IMR-90 (cell line): Measurements from ENCODE around the gene NPW. TPM values are rescaled to one million over a fixed set of nuclear protein-coding genes. Genes with fewer than 3 reads are reported as not detected.

Experiments
- ATAC-seq: fragments of 200-7000 bp; cut with Tn5 transposase; 2 replicates; pipeline ENCODE4 v1.9.1; 2020; ENCODE audit warnings: low read depth, mild to moderate bottlenecking, moderate library complexity
- BruUV-seq: library from RNA; stranded (reverse); fragments of 400-500 nt; replicated peaks from 2 replicates; lab custom pipeline; 2021; lab: Mats Ljungman, UMichigan
- CTCF ChIA-PET: fragments of 300-600 bp; formaldehyde crosslinking; extraction: SDS; loops from one replicate; lab custom pipeline; 2021; ENCODE audit warnings: antibody characterized with exemption; lab: Yijun Ruan, JAX
- POLR2A ChIA-PET: fragments of 300-600 bp; sonication (Branson Sonifier 250); formaldehyde crosslinking; loops from one replicate; lab custom pipeline; 2022; ENCODE audit warnings: antibody characterized with exemption; ENCODE audit not compliant: unreplicated experiment; lab: Charles Lee
- DNase-seq: peaks from one replicate; pipeline ENCODE4 v3.0.0; 2013
- H2AFZ ChIP-seq: replicated peaks from 2 replicates; pipeline ENCODE3; 2013; ENCODE audit warnings: low read length, mild to moderate bottlenecking; ENCODE audit not compliant: poor library complexity
- H2AK5ac ChIP-seq: 2 replicates; pipeline ENCODE4 v1.6.1; 2013; ENCODE audit warnings: low read depth, low read length, inconsistent platforms
- H2AK9ac ChIP-seq: replicated peaks from 2 replicates; pipeline ENCODE3; 2013; ENCODE audit warnings: mild to moderate bottlenecking, low read depth, low read length, moderate library complexity; ENCODE audit not compliant: poor library complexity
- H2BK120ac ChIP-seq: 2 replicates; pipeline ENCODE4 v1.6.1; 2013; ENCODE audit warnings: low read depth, low read length, inconsistent platforms
- H2BK15ac ChIP-seq: 3 replicates; pipeline ENCODE4 v1.6.1; 2013; ENCODE audit warnings: low read depth, low read length, inconsistent platforms
- H2BK20ac ChIP-seq: 2 replicates; pipeline ENCODE4 v1.6.1; 2013; ENCODE audit warnings: low read depth, mild to moderate bottlenecking, inconsistent platforms, low read length, moderate library complexity
- H2BK5ac ChIP-seq: 2 replicates; pipeline ENCODE4 v1.6.1; 2013; ENCODE audit warnings: mild to moderate bottlenecking, low read depth, low read length, inconsistent platforms; ENCODE audit not compliant: poor library complexity, severe bottlenecking
- H3K14ac ChIP-seq: replicated peaks from 2 replicates; pipeline ENCODE4 v1.6.1; 2013; ENCODE audit warnings: low read depth, low read length, inconsistent platforms
- H3K18ac ChIP-seq: 2 replicates; pipeline ENCODE4 v1.6.1; 2013; ENCODE audit warnings: low read depth, low read length, control low read depth
- H3K23ac ChIP-seq: 2 replicates; pipeline ENCODE4 v1.6.1; 2013; ENCODE audit warnings: low read depth, low read length, inconsistent platforms
- H3K27ac ChIP-seq: 2 replicates; pipeline ENCODE4 v1.5.1; 2013; ENCODE audit warnings: mild to moderate bottlenecking, control low read depth, low read length; ENCODE audit not compliant: insufficient read depth
- H3K27me3 ChIP-seq: 2 replicates; pipeline ENCODE4 v1.6.1; 2013; ENCODE audit warnings: low read length; ENCODE audit not compliant: control insufficient read depth, insufficient read depth
- H3K36me3 ChIP-seq: 2 replicates; pipeline ENCODE4 v1.6.1; 2013; ENCODE audit warnings: low read length, mixed read lengths; ENCODE audit not compliant: control insufficient read depth, insufficient read depth
- H3K4ac ChIP-seq: 2 replicates; pipeline ENCODE4 v1.6.1; 2013; ENCODE audit warnings: low read depth, low read length, inconsistent platforms
- H3K4me1 ChIP-seq: 2 replicates; pipeline ENCODE4 v1.6.1; 2013; ENCODE audit warnings: low read length, mixed read lengths; ENCODE audit not compliant: control insufficient read depth, insufficient read depth
- H3K4me2 ChIP-seq: 2 replicates; pipeline ENCODE4 v1.6.1; 2013; ENCODE audit warnings: low read depth, mild to moderate bottlenecking, control low read depth, low read length, moderate library complexity
- H3K4me3 ChIP-seq: 2 replicates; pipeline ENCODE4 v1.5.1; 2013; ENCODE audit warnings: low read depth, mild to moderate bottlenecking, control low read depth, low read length, moderate library complexity; ENCODE audit not compliant: insufficient read depth
- H3K56ac ChIP-seq: 2 replicates; pipeline ENCODE4 v1.6.1; 2013; ENCODE audit warnings: low read length, inconsistent platforms; ENCODE audit not compliant: insufficient read depth; ENCODE audit errors: extremely low read depth
- H3K79me1 ChIP-seq, 2 experiments: 2 replicates each; pipeline ENCODE4 v1.6.1; 2013; ENCODE audit warnings: low read length in 2 of 2, inconsistent platforms in 1 of 2, low read depth in 1 of 2
- H3K9ac ChIP-seq: 2 replicates; pipeline ENCODE4 v1.6.1; 2013; ENCODE audit warnings: low read depth, low read length, control low read depth
- H3K9me1 ChIP-seq: 2 replicates; pipeline ENCODE4 v1.6.1; 2013; ENCODE audit warnings: low read length, inconsistent platforms; ENCODE audit not compliant: insufficient read depth
- H3K9me3 ChIP-seq: 2 replicates; pipeline ENCODE4 v1.6.1; 2013; ENCODE audit warnings: low read length; ENCODE audit not compliant: control insufficient read depth, insufficient read depth
- H4K20me1 ChIP-seq: 2 replicates; pipeline ENCODE4 v1.6.1; 2013; ENCODE audit warnings: low read length, inconsistent platforms; ENCODE audit not compliant: insufficient read depth
- H4K5ac ChIP-seq: 2 replicates; pipeline ENCODE4 v1.6.1; 2013; ENCODE audit warnings: mild to moderate bottlenecking, low read depth, low read length, control low read depth
- H4K8ac ChIP-seq, 2 experiments: 2 replicates each; pipeline ENCODE4 v1.6.1; 2013; ENCODE audit warnings: low read depth in 2 of 2, low read length in 2 of 2, control low read depth in 1 of 2, inconsistent platforms in 1 of 2
- H4K91ac ChIP-seq: 2 replicates; pipeline ENCODE4 v1.6.1; 2013; ENCODE audit warnings: low read depth, low read length, inconsistent platforms; ENCODE audit not compliant: insufficient read depth
- BHLHE40 ChIP-seq: fragments of 150-350 bp; IDR thresholded peaks from 2 replicates; pipeline ENCODE4 v1.6.1; 2016; ENCODE audit warnings: mild to moderate bottlenecking, low read depth, low read length
- FOS ChIP-seq: fragments of 150-350 bp; IDR thresholded peaks from 2 replicates; pipeline ENCODE4 v1.6.1; 2016; ENCODE audit warnings: low read depth, low read length
- MAFK ChIP-seq: IDR thresholded peaks from 2 replicates; pipeline ENCODE4 v1.6.1; 2012; ENCODE audit warnings: low read depth, low read length, improper control_type of control experiment
- MAZ ChIP-seq: IDR thresholded peaks from 2 replicates; pipeline ENCODE4 v1.6.1; 2012; ENCODE audit warnings: low read depth, mild to moderate bottlenecking, low read length, improper control_type of control experiment, moderate library complexity, borderline replicate concordance
- POLR2A ChIP-seq: IDR thresholded peaks from 2 replicates; pipeline ENCODE4 v1.6.1; 2012; ENCODE audit warnings: mild to moderate bottlenecking, low read depth, low read length
- RFX5 ChIP-seq: IDR thresholded peaks from 2 replicates; pipeline ENCODE4 v1.8.0; 2012; ENCODE audit warnings: low read depth, mild to moderate bottlenecking, low read length, moderate library complexity
- WGBS, 2 experiments: methylation state at CpG; one replicate each; pipeline versions ENCODE4 v1.1.5 to v1.1.7; 2013; ENCODE audit warnings: missing lambda C conversion rate in 2 of 2; ENCODE audit not compliant: insufficient read length in 1 of 2; ENCODE audit errors: extremely low coverage in 2 of 2; 5-methylcytosine and 5-hydroxymethylcytosine counted together
- dilution Hi-C: fragments of 300-500 bp; cut with HindIII; formaldehyde crosslinking; loops from one replicate; pipeline ENCODE4 v1.14.3; 2018; ENCODE audit warnings: low sequenced_read_pairs; ENCODE audit not compliant: unreplicated experiment
- in situ Hi-C: fragments of 300-500 bp; cut with MboI; formaldehyde crosslinking; loops from 3 replicates; pipeline ENCODE4 v1.14.3; 2019; ENCODE audit warnings: low sequenced_read_pairs, inconsistent platforms, mixed read lengths
- intact Hi-C: fragments of 100-400 bp; cut with micrococcal nuclease; formaldehyde crosslinking; loops from 2 replicates; pipeline ENCODE4 v1.10.0; 2022
- polyA plus RNA-seq, 3 experiments: library from polyadenylated mRNA; depleted of rRNA; stranded (reverse); fragments of >200 nt; gene quantifications; 2 replicates each; pipeline ENCODE4 v1.2.3, GENCODE V29; 2012; ENCODE audit warnings: low replicate concordance in 1 of 3
- total RNA-seq: library from RNA; depleted of rRNA; stranded (reverse); fragments of >200 nt; gene quantifications from 2 replicates; pipeline ENCODE4 v1.2.3, GENCODE V29; 2012

The NPW gene
- total and polyA plus RNA-seq, 2 of the 4 experiments (the other 2 are of a cell fraction) = 0.18 to 2.0 TPM

- Histone ChIP-seq H2BK15ac (no peak overlapping the region), H3K4me2 (no peak overlapping the region), H4K20me1 (no peaks in the 10 kb centered on the region; the same call in 1 of the 2 replicates), H3K9ac (no peak overlapping the region), H3K9me1 (0 out of 2 replicates have a peak, but pooled peaks cover 5% of the 10 kb centered on the region), H3K36me3 (peaks cover 60% of the 10 kb centered on the region), H2AK5ac (no peak overlapping the region), H3K56ac (no peak overlapping the region), H3K23ac (no peak overlapping the region), H2AK9ac (no peak overlapping the region), H3K18ac (no peak overlapping the region), H3K4ac (no peak overlapping the region), H3K9me3 (no peaks in the 10 kb centered on the region), H4K5ac (no peak overlapping the region), H2BK120ac (no peak overlapping the region), H2AFZ (no peak overlapping the region), H3K14ac (no peak overlapping the region), H4K8ac (no peak overlapping the region), H2BK5ac (no peak overlapping the region), H4K91ac (no peak overlapping the region), H2BK20ac (no peak overlapping the region), H3K4me1 (no peaks in the 10 kb centered on the region), H3K79me1 (peaks cover 0 to 9% of the 10 kb centered on the region in 2 experiments; a peak in 1 of 4 replicates), H3K4me3 (no peak overlapping the region), H3K27me3 (no peaks in the 10 kb centered on the region), H3K27ac (no peak overlapping the region)
- CTCF ChIA-PET = no interaction called here
- ATAC-seq (no peak), DNase-seq (no peak)
- intact Hi-C loops = no loop called here
- dilution Hi-C loops = no loop called here
- POLR2A ChIA-PET = no interaction called here
- in situ Hi-C loops = no loop called here
- BruUV-seq = no TSS peak
- 93% methylated on average over 13 of the region's 16 CpGs; no CpG with 5 or more reads in 1 of the 2 experiments for WGBS, 2 experiments
- TF ChIP-seq RFX5 (no peak), BHLHE40 (no peak), POLR2A (no peak), MAZ (no peak), MAFK (no peak), FOS (no peak)
Measured at GRCh38 chr16:2064368-2064945, 44.9 kb downstream of the NPW start.
